OCI-LY3 (cell line): ENCODE measurements around the gene CCRL2.

ENCODE experiments used
- H2AFZ ChIP-seq: fragments of 200-600, 300-600 bp; shearing (Covaris generic); 2 replicates; pipeline ENCODE4 v1.6.0; 2014; ENCODE audit warnings: antibody characterized with exemption, low read depth, low read length
- H3K27ac ChIP-seq: fragments of 200-600, 300-600 bp; sonication (generic); 2 replicates; pipeline ENCODE4 v1.5.1; 2014; ENCODE audit warnings: mild to moderate bottlenecking, low read length, moderate library complexity, mixed read lengths
- H3K27me3 ChIP-seq: fragments of 200-600, 300-600 bp; sonication (generic); 2 replicates; pipeline ENCODE4 v1.6.1; 2014; ENCODE audit warnings: low read depth, low read length, mixed read lengths
- H3K36me3 ChIP-seq: fragments of 200-600, 300-600 bp; sonication (generic); replicated peaks from 2 replicates; pipeline ENCODE3; 2014; ENCODE audit warnings: low read depth, low read length, mixed read lengths
- H3K4me1 ChIP-seq: fragments of 300-600, 200-600 bp; sonication (generic); 2 replicates; pipeline ENCODE4 v1.6.1; 2014; ENCODE audit warnings: low read length, mixed read lengths
- H3K4me2 ChIP-seq: fragments of 200-600, 300-600 bp; sonication (generic); 2 replicates; pipeline ENCODE4 v1.6.1; 2014; ENCODE audit warnings: low read length, mixed read lengths
- H3K4me3 ChIP-seq: fragments of 300-600, 200-600 bp; sonication (generic); 2 replicates; pipeline ENCODE4 v1.5.1; 2014; ENCODE audit warnings: antibody characterized with exemption, mild to moderate bottlenecking, low read length, moderate library complexity
- H3K79me2 ChIP-seq: fragments of 300-600, 200-600 bp; shearing (Covaris generic); 2 replicates; pipeline ENCODE4 v1.6.1; 2014; ENCODE audit warnings: mild to moderate bottlenecking, low read length, mixed read lengths
- H3K9ac ChIP-seq: fragments of 300-600, 200-600 bp; shearing (Covaris generic); 2 replicates; pipeline ENCODE4 v1.6.0; 2014; ENCODE audit warnings: mild to moderate bottlenecking, low read length, moderate library complexity
- H3K9me3 ChIP-seq: fragments of 200-600, 300-600 bp; shearing (Covaris generic); 2 replicates; pipeline ENCODE4 v1.6.1; 2014; ENCODE audit warnings: low read length, mixed read lengths; ENCODE audit not compliant: insufficient read depth
- H4K20me1 ChIP-seq: fragments of 200-600, 300-600 bp; sonication (generic); 2 replicates; pipeline ENCODE4 v1.6.1; 2016; ENCODE audit warnings: low read length, mixed read lengths; ENCODE audit not compliant: insufficient read depth
- EZH2phosphoT487 ChIP-seq: fragments of 200-600 bp; shearing (Covaris generic); IDR thresholded peaks from 2 replicates; pipeline ENCODE4 v1.6.1; 2018; ENCODE audit warnings: antibody characterized with exemption, mixed run types, low read depth
- TF ChIP-seq, protein P1 (sequence below): fragments of 200-600, 300-600 bp; sonication (generic); IDR thresholded peaks from 2 replicates; pipeline ENCODE4 v1.5.1; 2014; ENCODE audit warnings: antibody characterized with exemption, low read length, low read depth

CCRL2 gene

GRCh38 chr3:46374755-46375154, 32.3 kb upstream of the CCRL2 start:
- Histone ChIP-seq H3K27me3 (peaks cover 64% of the 10 kb centered on the region), H3K4me2 (no peak overlapping the region), H3K9ac (no peak overlapping the region), H3K4me1 (peaks cover 25% of the 10 kb centered on the region), H3K27ac (no peak overlapping the region), H3K4me3 (no peak overlapping the region), H4K20me1 (no peaks in the 10 kb centered on the region; the same call in 1 of the 2 replicates), H3K36me3 (no peaks in the 10 kb centered on the region), H2AFZ (no peak overlapping the region), H3K79me2 (no peaks in the 10 kb centered on the region), H3K9me3 (no peaks in the 10 kb centered on the region)
- TF ChIP-seq EZH2phosphoT487 = no peak
- TF ChIP-seq, protein P1, sequence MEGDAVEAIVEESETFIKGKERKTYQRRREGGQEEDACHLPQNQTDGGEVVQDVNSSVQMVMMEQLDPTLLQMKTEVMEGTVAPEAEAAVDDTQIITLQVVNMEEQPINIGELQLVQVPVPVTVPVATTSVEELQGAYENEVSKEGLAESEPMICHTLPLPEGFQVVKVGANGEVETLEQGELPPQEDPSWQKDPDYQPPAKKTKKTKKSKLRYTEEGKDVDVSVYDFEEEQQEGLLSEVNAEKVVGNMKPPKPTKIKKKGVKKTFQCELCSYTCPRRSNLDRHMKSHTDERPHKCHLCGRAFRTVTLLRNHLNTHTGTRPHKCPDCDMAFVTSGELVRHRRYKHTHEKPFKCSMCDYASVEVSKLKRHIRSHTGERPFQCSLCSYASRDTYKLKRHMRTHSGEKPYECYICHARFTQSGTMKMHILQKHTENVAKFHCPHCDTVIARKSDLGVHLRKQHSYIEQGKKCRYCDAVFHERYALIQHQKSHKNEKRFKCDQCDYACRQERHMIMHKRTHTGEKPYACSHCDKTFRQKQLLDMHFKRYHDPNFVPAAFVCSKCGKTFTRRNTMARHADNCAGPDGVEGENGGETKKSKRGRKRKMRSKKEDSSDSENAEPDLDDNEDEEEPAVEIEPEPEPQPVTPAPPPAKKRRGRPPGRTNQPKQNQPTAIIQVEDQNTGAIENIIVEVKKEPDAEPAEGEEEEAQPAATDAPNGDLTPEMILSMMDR = no peak

- Histone ChIP-seq H3K4me2 (no peak overlapping the region), H3K36me3 (no peaks in the 10 kb centered on the region), H3K9me3 (no peaks in the 10 kb centered on the region), H4K20me1 (no peaks in the 10 kb centered on the region; the same call in 1 of the 2 replicates), H3K27ac (no peak overlapping the region), H3K27me3 (peaks cover 62% of the 10 kb centered on the region), H3K4me3 (no peak overlapping the region), H3K9ac (no peak overlapping the region), H2AFZ (no peak overlapping the region), H3K4me1 (peaks cover 25% of the 10 kb centered on the region), H3K79me2 (no peaks in the 10 kb centered on the region)
- TF ChIP-seq EZH2phosphoT487 = 0 out of 2 replicates have a peak, but pooled peaks have one; percentile 31
- TF ChIP-seq, protein P1 = no peak
Observed at GRCh38 chr3:46375218-46375617, 31.8 kb upstream of the CCRL2 start.

- Histone ChIP-seq H3K4me2 (no peak overlapping the region), H3K27me3 (peaks cover 56% of the 10 kb centered on the region), H3K9ac (no peak overlapping the region), H4K20me1 (no peaks in the 10 kb centered on the region; the same call in 1 of the 2 replicates), H3K4me1 (peaks cover 25% of the 10 kb centered on the region), H3K36me3 (no peaks in the 10 kb centered on the region), H3K4me3 (no peak overlapping the region), H3K9me3 (no peaks in the 10 kb centered on the region), H3K79me2 (no peaks in the 10 kb centered on the region), H2AFZ (no peak overlapping the region), H3K27ac (no peak overlapping the region)
- TF ChIP-seq, protein P1 = no peak
- no peak for TF ChIP-seq EZH2phosphoT487
Observed at GRCh38 chr3:46375814-46376213, 31.2 kb upstream of the CCRL2 start.

DNA sequence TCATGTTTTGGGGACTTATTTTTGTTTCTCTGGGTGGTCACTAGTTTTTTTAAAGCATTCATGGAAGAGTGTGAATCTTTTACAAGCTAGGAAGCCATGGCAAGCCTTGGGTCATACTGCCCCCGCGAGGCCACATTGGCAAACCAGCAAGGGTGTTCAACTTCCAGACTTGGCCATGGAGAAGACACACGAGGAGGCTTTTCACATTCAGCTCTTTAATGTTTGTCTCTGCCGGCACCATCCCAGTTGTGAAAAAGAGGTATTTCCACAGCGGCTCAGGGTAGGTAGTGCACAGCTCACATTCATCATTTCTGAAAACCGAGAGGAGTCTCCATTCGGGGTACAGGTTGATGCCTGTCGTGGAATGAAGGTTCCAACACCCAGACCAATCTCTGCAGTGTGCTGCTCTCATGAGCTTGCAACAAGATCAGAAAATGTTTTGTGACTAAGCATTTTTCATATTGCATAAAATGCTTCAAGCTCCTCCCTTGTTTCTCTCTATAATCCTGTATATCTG, 28.6 kb upstream of the CCRL2 start:
- Histone ChIP-seq H3K4me2 (peak overlapping the region; percentile 42), H2AFZ (no peak overlapping the region), H3K27me3 (peaks cover 40% of the 10 kb centered on the region), H3K79me2 (no peaks in the 10 kb centered on the region), H3K9me3 (no peaks in the 10 kb centered on the region), H3K4me1 (peaks cover 26% of the 10 kb centered on the region), H3K36me3 (no peaks in the 10 kb centered on the region), H4K20me1 (no peaks in the 10 kb centered on the region; the same call in 1 of the 2 replicates), H3K9ac (no peak overlapping the region), H3K27ac (no peak overlapping the region), H3K4me3 (no peak overlapping the region)
- TF ChIP-seq EZH2phosphoT487 = no peak
- TF ChIP-seq, protein P1 = peak; percentile 98
